Ishikawa (cell line): ENCODE data around the gene PPT2.

Experiments
- CEBPB ChIP-seq: IDR thresholded peaks from 2 replicates; pipeline ENCODE4 v1.6.1; 2012
- EGR1 ChIP-seq: IDR thresholded peaks from 2 replicates; pipeline ENCODE4 v1.6.1; 2012
- EP300 ChIP-seq: IDR thresholded peaks from 2 replicates; pipeline ENCODE4 v1.6.1; 2012; ENCODE audit warnings: borderline replicate concordance
- FOXM1 ChIP-seq: IDR thresholded peaks from 2 replicates; pipeline ENCODE4 v1.6.1; 2012; ENCODE audit warnings: low read depth, borderline replicate concordance
- MAX ChIP-seq: IDR thresholded peaks from 2 replicates; pipeline ENCODE4 v1.6.1; 2012
- NFIC ChIP-seq: IDR thresholded peaks from 2 replicates; pipeline ENCODE4 v1.6.1; 2012
- RAD21 ChIP-seq: IDR thresholded peaks from 2 replicates; pipeline ENCODE4 v1.6.1; 2012; ENCODE audit warnings: low read depth
- TAF1 ChIP-seq: IDR thresholded peaks from 2 replicates; pipeline ENCODE4 v1.6.1; 2012; ENCODE audit warnings: low read depth, mild to moderate bottlenecking
- TCF12 ChIP-seq: IDR thresholded peaks from 2 replicates; pipeline ENCODE4 v1.6.1; 2012; ENCODE audit warnings: low read depth
- TEAD4 ChIP-seq: IDR thresholded peaks from 2 replicates; pipeline ENCODE4 v1.6.1; 2012
- USF1 ChIP-seq: IDR thresholded peaks from 2 replicates; pipeline ENCODE4 v1.6.1; 2012
- YY1 ChIP-seq: IDR thresholded peaks from 2 replicates; pipeline ENCODE4 v1.6.1; 2012; ENCODE audit warnings: low read depth
- ZBTB7A ChIP-seq: IDR thresholded peaks from 2 replicates; pipeline ENCODE4 v1.6.1; 2012; ENCODE audit warnings: low read depth

PPT2 gene

GRCh38 chr6:32208996-32209395, 55.1 kb downstream of the PPT2 start:
- TF ChIP-seq USF1 (no peak), RAD21 (no peak), CEBPB (no peak), TCF12 (no peak), TAF1 (no peak), TEAD4 (no peak), EP300 (no peak), MAX (no peak), EGR1 (no peak), ZBTB7A (no peak), NFIC (no peak), FOXM1 (no peak)

- TF ChIP-seq TCF12 (no peak), YY1 (no peak), RAD21 (no peak)
Measured at GRCh38 chr6:32210191-32210601, 56.3 kb downstream of the PPT2 start.

- TF ChIP-seq MAX, result no peak
- TF ChIP-seq CEBPB, result peak; percentile 14; the same call in 1 of the 2 replicates
Measured at GRCh38 chr6:32212076-32212760, 58.3 kb downstream of the PPT2 start.
